Measurements from ENCODE around the gene SLC16A3. TPM values are rescaled to one million over a fixed set of nuclear protein-coding genes. Genes with fewer than 3 reads are reported as not detected.

The SLC16A3 gene
- total and polyA plus RNA-seq, 10 of the 15 experiments (the other 5 are each of a cell fraction or from before 2014, with no cell fraction given), result 0.10 to 46.5 (median 8.0) TPM

GRCh38 chr17:82228278-82228841 is 482 bp upstream of the SLC16A3 start (continued):
- TF ChIP-seq E2F4 (IDR thresholded peaks at IDR 0.05; ENCODE audit: low read depth, low read length), result no peak
- no peak for TF ChIP-seq KAT2A (conservative IDR thresholded peaks at IDR 0.05; ENCODE audit: control insufficient read depth, low read depth, low read length)
- no peak for TF ChIP-seq JUNB (IDR thresholded peaks at IDR 0.05)
- peak; percentile 94 for TF ChIP-seq IKZF1 (conservative IDR thresholded peaks at IDR 0.05)
- no peak for TF ChIP-seq ZBTB11 (CRISPR knock-in tag; IDR thresholded peaks at IDR 0.05)
- TF ChIP-seq ATF7 (IDR thresholded peaks at IDR 0.05; ENCODE audit: low read depth), result no peak
- TF ChIP-seq BMI1 (IDR thresholded peaks at IDR 0.05; ENCODE audit: borderline replicate concordance), result no peak
- TF ChIP-seq ZNF274 (IDR thresholded peaks at IDR 0.05; ENCODE audit: insufficient read depth, insufficient read length), result no peak
- no peak for TF ChIP-seq ATF3 (IDR thresholded peaks at IDR 0.05; ENCODE audit: borderline replicate concordance, extremely low read depth, low read depth, low read length)
- TF ChIP-seq SREBF1 (IDR thresholded peaks at IDR 0.05; ENCODE audit: low read length), result no peak
- no peak for TF ChIP-seq CEBPZ (IDR thresholded peaks at IDR 0.05; ENCODE audit: low read depth, low read length)
- TF ChIP-seq HDAC2 (IDR thresholded peaks at IDR 0.05), result no peak
- TF ChIP-seq WRNIP1 (IDR thresholded peaks at IDR 0.05; ENCODE audit: borderline replicate concordance, low read depth, low read length), result no peak
- no peak for TF ChIP-seq REST (IDR thresholded peaks at IDR 0.05; ENCODE audit: low read depth, low read length)
- 0 out of 2 replicates have a peak, but pooled peaks have one; percentile 22 for TF ChIP-seq SIN3A (IDR thresholded peaks at IDR 0.05; ENCODE audit: low read depth, low read length)
- no peak for TF ChIP-seq CBX3 (IDR thresholded peaks at IDR 0.05; ENCODE audit: borderline replicate concordance, low read depth)
- TF ChIP-seq SMC3 (IDR thresholded peaks at IDR 0.05; ENCODE audit: borderline replicate concordance, low read length), result no peak
